GM23338 (cell line): Measurements from ENCODE around the gene TFPT.

ENCODE experiments used
- CREB1 ChIP-seq: fragments of 250-450 bp; sonication (Bioruptor Pico); IDR thresholded peaks from 2 replicates; pipeline ENCODE4 v1.5.0; 2020; ENCODE audit warnings: low read depth, mild to moderate bottlenecking, moderate library complexity
- CTCF ChIP-seq, 2 experiments: fragments of 200-600 bp in 1 of 2; sonication (generic) in 1 of 2; conservative IDR thresholded peaks; 2 replicates each; pipeline versions ENCODE4 v1.5.1 to v1.6.1; 2016 to 2017; ENCODE audit warnings: antibody characterized with exemption in 2 of 2, low read depth in 2 of 2, mild to moderate bottlenecking in 2 of 2, moderate library complexity in 1 of 2
- EZH2 ChIP-seq: fragments of 200-600 bp; sonication (generic); IDR thresholded peaks from one replicate; pipeline ENCODE4 v1.8.0; 2017; ENCODE audit warnings: antibody characterized with exemption, mild to moderate bottlenecking, low read depth; ENCODE audit not compliant: unreplicated experiment
- EZH2phosphoT487 ChIP-seq: fragments of 200-600 bp; sonication (generic); IDR thresholded peaks from one replicate; pipeline ENCODE4 v1.8.1; 2018; ENCODE audit warnings: antibody characterized with exemption; ENCODE audit not compliant: unreplicated experiment
- JUNB ChIP-seq: IDR thresholded peaks from one replicate; pipeline ENCODE4 v1.6.1; 2016; ENCODE audit warnings: antibody characterized with exemption; ENCODE audit not compliant: unreplicated experiment
- NANOG ChIP-seq: IDR thresholded peaks from 2 replicates; pipeline ENCODE4 v1.6.1; 2016; ENCODE audit warnings: antibody characterized with exemption, borderline replicate concordance
- POLR2AphosphoS5 ChIP-seq: IDR thresholded peaks from 2 replicates; pipeline ENCODE4 v1.6.1; 2016; ENCODE audit warnings: antibody characterized with exemption, low read depth
- ZNF114 ChIP-seq: fragments of 250-450 bp; sonication (Bioruptor Pico); IDR thresholded peaks from 2 replicates; pipeline ENCODE4 v1.5.0; 2020; ENCODE audit warnings: mild to moderate bottlenecking, moderate library complexity
- ZNF331 ChIP-seq: fragments of 250-450 bp; sonication (Bioruptor Pico); IDR thresholded peaks from 2 replicates; pipeline ENCODE4 v1.5.0; 2020; ENCODE audit warnings: low read depth, mild to moderate bottlenecking, moderate library complexity
- TF ChIP-seq, protein P1 (sequence below): IDR thresholded peaks from one replicate; pipeline ENCODE4 v1.6.1; 2018; ENCODE audit warnings: antibody characterized with exemption; ENCODE audit not compliant: unreplicated experiment
- TF ChIP-seq, protein P2 (sequence below): IDR thresholded peaks from 2 replicates; pipeline ENCODE4 v1.6.1; 2016; ENCODE audit warnings: antibody characterized with exemption

- TF ChIP-seq, protein P1, sequence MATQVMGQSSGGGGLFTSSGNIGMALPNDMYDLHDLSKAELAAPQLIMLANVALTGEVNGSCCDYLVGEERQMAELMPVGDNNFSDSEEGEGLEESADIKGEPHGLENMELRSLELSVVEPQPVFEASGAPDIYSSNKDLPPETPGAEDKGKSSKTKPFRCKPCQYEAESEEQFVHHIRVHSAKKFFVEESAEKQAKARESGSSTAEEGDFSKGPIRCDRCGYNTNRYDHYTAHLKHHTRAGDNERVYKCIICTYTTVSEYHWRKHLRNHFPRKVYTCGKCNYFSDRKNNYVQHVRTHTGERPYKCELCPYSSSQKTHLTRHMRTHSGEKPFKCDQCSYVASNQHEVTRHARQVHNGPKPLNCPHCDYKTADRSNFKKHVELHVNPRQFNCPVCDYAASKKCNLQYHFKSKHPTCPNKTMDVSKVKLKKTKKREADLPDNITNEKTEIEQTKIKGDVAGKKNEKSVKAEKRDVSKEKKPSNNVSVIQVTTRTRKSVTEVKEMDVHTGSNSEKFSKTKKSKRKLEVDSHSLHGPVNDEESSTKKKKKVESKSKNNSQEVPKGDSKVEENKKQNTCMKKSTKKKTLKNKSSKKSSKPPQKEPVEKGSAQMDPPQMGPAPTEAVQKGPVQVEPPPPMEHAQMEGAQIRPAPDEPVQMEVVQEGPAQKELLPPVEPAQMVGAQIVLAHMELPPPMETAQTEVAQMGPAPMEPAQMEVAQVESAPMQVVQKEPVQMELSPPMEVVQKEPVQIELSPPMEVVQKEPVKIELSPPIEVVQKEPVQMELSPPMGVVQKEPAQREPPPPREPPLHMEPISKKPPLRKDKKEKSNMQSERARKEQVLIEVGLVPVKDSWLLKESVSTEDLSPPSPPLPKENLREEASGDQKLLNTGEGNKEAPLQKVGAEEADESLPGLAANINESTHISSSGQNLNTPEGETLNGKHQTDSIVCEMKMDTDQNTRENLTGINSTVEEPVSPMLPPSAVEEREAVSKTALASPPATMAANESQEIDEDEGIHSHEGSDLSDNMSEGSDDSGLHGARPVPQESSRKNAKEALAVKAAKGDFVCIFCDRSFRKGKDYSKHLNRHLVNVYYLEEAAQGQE: no peak
- TF ChIP-seq CREB1 (CRISPR knock-in tag): no peak
- no peak for TF ChIP-seq CTCF (conservative IDR thresholded peaks at IDR 0.05; ENCODE audit: low read depth in 2 of 2)
- TF ChIP-seq POLR2AphosphoS5: no peak
- TF ChIP-seq JUNB: no peak
- no peak for TF ChIP-seq EZH2phosphoT487
- TF ChIP-seq EZH2: no peak
- no peak for TF ChIP-seq ZNF114 (CRISPR knock-in tag)
- TF ChIP-seq ZNF331 (CRISPR knock-in tag): no peak
- TF ChIP-seq NANOG: no peak
- TF ChIP-seq, protein P2, sequence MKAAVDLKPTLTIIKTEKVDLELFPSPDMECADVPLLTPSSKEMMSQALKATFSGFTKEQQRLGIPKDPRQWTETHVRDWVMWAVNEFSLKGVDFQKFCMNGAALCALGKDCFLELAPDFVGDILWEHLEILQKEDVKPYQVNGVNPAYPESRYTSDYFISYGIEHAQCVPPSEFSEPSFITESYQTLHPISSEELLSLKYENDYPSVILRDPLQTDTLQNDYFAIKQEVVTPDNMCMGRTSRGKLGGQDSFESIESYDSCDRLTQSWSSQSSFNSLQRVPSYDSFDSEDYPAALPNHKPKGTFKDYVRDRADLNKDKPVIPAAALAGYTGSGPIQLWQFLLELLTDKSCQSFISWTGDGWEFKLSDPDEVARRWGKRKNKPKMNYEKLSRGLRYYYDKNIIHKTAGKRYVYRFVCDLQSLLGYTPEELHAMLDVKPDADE: no peak
These were observed 16.1 kb downstream of the TFPT start for GRCh38 chr19:54099190-54099902.
